Coronary artery (tissue), 2 donors: Measurements from ENCODE around the gene UPF3A.
"Not testable (repeated sequence)": the region's sequence is repeated elsewhere in the genome, so short reads cannot be mapped to it uniquely, and the experiment has no call there.

ENCODE experiments used
- DNase-seq: peaks from one replicate; pipeline ENCODE4 v3.0.0-alpha.2; 2017; ENCODE audit warnings: low spot score
- H3K27ac ChIP-seq, 2 donors: fragments of 200-600 bp; sonication (generic); one replicate each; pipeline ENCODE4 v1.5.1; 2016 to 2019
- H3K4me3 ChIP-seq: fragments of 200-600 bp; sonication (generic); 2 replicates; pipeline ENCODE4 v1.5.1; 2016; ENCODE audit warnings: mild to moderate bottlenecking, moderate library complexity
- CTCF ChIP-seq: fragments of 200-600 bp; sonication (generic); IDR thresholded peaks from one replicate; pipeline ENCODE4 v1.5.1; 2019; ENCODE audit warnings: antibody characterized with exemption

UPF3A gene

DNA sequence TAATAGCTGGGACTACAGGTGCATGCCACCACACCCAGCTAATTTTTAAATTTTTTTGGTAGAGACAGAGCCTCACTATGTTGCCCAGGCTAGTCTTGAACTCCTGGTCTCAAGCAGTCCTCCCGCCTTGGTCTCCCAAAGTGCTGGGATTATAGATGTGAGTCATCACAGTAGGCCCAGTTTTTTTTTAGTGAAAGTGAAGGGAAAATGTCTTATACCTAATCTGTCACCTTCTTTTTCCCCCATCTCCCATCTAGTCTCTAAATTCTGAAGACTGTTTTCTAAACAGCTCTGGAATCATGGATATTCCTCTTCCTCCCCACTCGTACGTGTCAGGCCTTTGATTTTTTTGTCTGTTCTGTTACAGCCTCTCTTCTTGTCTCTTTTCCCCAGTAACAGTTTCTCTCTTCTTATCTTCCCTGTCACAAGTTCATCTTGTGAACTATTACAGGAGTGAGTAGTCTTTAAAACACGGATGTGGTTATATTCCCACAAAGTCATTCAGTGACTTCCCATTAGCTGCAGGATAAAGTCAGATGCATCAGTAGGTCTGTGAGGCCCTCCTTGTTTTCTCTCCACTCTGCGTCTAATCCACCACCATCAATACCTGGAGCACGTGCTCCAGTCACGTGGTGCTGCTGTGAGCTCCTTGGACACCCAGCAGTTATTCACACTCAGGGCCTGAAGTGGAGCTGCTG is 43.8 kb upstream of the UPF3A start:
- TF ChIP-seq CTCF: no peak
- no peak overlapping the region for H3K4me3 ChIP-seq
- DNase-seq: no peak
- H3K27ac ChIP-seq: no peak overlapping the region

GRCh38 chr13:114241918-114242317 is 39.5 kb upstream of the UPF3A start:
- Histone ChIP-seq H3K4me3 (no peak overlapping the region), H3K27ac (no peak overlapping the region)
- no peak for DNase-seq
- no peak for TF ChIP-seq CTCF

DNA sequence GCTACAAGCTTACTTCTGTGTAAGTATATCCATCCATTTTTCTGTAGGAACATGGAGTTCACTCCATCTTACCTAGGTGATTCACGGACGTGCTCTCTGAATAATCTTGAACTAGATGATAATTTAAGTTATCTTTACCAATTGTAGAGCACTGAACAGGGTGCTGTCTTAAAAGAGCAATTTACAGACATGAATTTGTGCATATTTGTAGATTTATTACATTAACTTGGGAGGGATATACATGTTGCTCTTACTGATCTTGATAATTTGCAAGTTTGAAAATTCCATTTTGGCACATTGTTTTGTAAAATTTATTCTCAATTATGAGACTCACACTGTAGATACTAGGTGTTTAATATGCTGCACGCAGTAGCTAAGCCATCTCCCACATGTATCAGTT is 37.4 kb upstream of the UPF3A start:
- TF ChIP-seq CTCF: no peak
- no peak overlapping the region for H3K4me3 ChIP-seq
- DNase-seq: no peak
- H3K27ac ChIP-seq: no peak overlapping the region

- TF ChIP-seq CTCF: no peak
- no peak for DNase-seq
- Histone ChIP-seq H3K27ac (no peak overlapping the region), H3K4me3 (no peak overlapping the region)
Observed at GRCh38 chr13:114244637-114245036, 36.8 kb upstream of the UPF3A start.

DNA sequence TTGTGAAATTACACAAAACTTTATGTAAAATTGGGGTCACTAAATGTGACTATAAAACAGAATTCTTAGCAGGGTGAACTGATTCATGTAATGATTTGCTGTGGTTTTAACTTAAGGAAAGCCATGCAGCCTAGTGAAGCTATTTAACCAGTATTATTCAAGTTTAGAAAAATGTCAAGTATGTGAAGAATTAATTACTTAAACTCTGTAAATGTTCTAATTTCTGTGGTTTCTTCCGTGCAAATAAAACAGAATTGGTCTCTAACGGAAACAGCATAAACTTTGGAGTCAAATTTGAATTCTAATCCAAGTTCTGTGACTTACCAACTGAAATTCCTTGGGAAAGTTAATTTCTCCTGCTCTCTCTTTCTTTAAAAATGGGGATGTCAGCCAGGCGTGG is 33.4 kb upstream of the UPF3A start:
- no peak for DNase-seq
- Histone ChIP-seq H3K27ac (no peak overlapping the region), H3K4me3 (no peak overlapping the region)
- no peak for TF ChIP-seq CTCF

DNA sequence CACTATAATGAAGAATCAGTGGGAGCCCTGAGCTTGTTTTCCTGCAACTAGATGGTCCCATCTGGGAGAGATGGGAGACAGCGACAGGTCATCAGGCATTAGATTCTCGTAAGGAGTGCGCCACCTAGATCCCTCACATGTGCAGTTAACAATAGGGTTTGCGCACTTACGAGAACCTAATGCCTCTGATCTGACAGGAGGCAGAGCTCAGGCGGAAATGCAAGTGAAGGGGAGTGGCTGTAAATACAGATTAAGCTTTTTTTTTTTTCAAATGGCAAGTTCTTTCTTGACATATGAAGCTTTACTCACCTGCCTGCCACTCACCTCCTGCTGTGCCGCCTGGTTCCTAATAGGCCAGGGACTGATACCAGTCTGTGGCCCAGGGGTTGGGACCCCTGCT is 32.3 kb upstream of the UPF3A start:
- Histone ChIP-seq H3K27ac (no peak overlapping the region), H3K4me3 (no peak overlapping the region)
- TF ChIP-seq CTCF: no peak
- no peak for DNase-seq

- not testable (repeated sequence) for H3K27ac ChIP-seq, H3K4me3 ChIP-seq, DNase-seq
Observed at GRCh38 chr13:114251639-114252440, 29.6 kb upstream of the UPF3A start.
